GM19438 (cell line): ENCODE results near the gene ZNF708.
A peak's percentile ranks its signal among the peaks of the same experiment; 100 is the strongest.
"Not testable (repeated sequence)": the region's sequence is repeated elsewhere in the genome, so short reads cannot be mapped to it uniquely, and the experiment has no call there.

ENCODE experiments used
- ATAC-seq: cut with Tn5 transposase; IDR thresholded peaks from one replicate; pipeline ENCODE4 v1.9.1; 2021; ENCODE audit warnings: low read depth; ENCODE audit not compliant: unreplicated experiment

ZNF708 gene

DNA sequence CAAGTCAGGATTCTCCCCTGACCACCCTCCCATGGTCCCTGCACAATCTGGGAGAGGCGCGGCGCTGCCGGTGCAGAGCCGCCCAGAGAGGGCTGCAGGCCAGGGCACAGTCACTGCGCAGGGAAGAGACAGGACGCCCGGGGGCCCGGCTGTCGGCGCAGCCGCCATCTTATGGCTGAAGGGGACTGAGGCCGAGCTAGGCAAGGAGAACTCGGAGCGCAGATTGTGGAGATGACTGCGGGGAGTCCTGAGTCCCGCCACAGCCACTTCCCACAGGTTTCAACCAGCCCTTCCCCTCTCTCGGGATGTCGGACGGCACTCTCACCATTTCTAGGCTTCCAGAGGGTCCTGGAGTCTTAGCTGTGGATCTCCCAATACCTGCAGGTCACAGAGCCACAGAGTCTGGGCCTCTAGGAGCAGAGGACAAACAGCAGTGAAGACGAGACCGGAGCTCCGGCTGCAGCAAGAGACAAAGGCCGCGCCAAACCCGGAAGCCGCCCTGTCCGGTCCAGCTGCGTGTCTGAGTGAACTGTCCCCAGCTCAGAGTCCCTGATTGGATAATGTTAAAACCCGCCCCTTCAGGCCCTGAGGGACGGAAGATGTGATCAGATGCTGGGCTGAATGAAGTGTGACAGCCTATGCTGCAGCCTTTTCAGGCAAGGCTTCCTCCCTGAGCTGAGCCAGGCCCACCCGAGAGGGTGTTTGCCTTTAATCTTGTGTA, at the start of gene ZNF708:
ZNF708 (minus strand) TSS at position 526 of the 721 bp plus-strand sequence; CDS start at position 328, 198 bp downstream.
- ATAC-seq, result peak; percentile 99

DNA sequence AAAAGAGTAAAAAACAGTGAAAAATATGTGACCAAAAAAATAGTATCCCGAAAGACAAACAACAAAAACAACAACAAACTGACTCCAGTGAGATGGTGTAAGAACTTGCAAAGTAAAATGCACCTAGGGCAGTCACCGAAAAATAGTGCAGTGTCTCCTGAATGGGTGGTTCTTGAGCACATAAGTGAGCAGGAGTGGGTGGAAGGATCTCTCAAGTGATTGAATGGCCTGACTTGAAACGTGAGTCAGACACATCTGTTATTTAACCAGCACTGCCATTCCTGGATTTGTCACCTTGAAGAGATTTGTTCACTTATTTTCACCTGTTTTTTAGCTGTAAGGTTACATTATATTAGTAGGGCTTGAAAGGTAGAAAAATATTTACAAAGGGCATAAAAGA, 33.1 kb upstream of the ZNF708 start:
- ATAC-seq, result no peak

DNA sequence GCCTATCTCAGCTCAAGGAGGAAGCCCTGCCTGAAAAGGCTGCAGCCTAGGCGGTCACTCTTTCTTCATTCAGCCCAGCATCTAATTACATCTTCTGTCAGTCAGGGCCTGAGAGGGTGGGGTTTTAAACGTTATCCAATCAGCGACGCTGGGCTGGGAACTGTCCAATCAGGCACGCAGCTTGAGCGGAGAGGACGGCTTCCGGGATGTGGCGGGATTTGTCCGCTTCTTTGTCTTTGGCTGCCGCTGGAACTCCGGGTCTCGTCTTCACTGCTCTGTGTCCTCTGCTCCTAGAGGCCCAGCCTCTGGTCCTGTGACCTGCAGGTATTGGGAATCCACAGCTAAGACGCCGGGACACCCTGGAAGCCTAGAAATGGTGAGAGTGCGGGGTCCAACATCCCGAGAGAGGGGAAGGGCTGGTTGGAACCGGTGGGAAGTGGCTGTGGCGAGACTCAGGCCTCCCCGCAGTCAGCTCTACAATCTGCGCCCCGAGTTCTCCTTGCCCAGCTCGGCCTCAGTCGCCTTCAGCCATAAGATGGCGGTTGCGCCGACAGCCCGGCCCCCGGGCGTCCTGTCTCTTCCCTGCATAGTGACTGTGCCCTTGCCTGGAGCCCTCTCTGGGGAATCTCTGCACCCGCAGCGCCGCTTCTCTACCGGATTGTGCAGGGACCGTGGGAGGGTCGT, 29.7 kb upstream of the ZNF708 start, which contains the start of gene ZNF738:
ZNF738 (plus strand) TSS at position 233 of the 684 bp plus-strand sequence; CDS start at position 374, 141 bp downstream.
- ATAC-seq, result peak; percentile 92

DNA sequence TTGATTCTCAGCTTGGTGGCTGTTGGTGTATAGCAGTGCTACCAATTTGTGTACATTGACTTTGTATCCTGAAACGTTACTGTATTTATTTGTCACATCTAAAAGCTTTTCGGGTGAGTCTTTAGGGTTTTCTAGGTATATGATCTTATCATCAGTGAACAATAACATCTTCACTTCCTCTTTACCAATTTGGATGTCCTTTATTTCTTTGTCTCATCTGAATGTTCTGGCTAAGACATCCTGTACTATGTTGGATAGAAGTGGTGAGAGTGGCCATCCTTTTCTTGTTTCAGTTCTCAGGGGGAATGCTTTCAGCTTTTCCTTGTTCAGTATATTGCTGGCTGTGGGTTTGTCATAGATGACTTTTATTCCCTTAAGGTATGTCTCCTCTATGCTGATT, 23.6 kb upstream of the ZNF708 start:
- ATAC-seq, result no peak

DNA sequence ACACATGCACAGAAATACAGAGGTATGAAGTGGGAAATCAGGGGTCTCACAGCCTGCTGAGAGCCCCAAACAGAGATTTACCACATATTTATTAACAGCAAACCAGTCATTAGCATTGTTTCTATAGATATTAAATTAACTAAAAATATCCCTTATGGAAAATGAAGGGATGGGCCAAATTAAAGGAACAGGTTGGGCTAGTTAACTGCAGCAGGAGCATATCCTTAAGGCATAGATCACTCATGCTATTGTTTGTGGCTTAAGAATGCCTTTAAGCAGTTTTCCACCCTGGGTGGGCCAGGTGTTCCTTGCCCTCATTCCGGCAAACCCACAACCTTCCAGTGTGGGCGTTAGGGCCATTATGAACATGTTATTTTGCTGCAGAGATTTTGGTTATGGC, 15.6 kb upstream of the ZNF708 start:
- not testable (repeated sequence) for ATAC-seq

DNA sequence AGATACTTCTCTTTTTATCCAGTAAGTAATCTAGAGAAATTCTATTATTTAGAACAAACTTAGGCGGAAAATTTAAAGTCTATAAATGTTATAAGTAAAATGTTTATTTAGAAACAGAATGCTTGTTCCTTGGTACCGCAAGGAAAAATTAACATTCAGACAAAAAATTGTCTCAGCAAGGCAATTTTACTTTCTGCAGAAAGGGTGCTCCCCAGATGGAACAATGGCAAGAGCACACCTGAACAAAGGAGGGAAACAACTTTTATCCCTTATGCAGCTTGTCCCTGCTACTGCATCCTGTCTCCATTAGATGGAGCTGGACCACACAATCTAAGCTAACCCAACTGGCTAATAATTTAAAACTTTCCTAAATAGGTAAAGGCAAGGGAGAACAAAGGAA, 6.5 kb upstream of the ZNF708 start:
- ATAC-seq, result no peak

DNA sequence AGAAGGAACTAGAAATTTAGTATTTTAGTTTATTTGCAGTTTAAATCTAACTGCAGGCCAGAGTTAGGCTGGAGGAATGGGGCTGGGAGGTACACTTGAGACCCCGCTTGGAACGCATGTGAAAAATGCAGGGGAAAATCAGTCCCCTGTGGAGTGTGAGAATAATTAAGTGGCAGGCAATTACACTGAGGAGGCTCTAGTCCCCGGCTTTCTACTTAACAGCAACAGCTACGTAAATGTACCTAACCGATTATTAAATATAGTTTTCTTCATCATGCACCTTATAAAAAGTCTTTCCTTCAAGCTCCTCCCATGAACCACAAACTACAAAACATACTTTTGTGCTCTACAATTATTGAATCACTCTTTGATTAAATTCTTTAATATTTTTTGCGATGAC, 804 bp downstream of the ZNF708 start:
- no peak for ATAC-seq

DNA sequence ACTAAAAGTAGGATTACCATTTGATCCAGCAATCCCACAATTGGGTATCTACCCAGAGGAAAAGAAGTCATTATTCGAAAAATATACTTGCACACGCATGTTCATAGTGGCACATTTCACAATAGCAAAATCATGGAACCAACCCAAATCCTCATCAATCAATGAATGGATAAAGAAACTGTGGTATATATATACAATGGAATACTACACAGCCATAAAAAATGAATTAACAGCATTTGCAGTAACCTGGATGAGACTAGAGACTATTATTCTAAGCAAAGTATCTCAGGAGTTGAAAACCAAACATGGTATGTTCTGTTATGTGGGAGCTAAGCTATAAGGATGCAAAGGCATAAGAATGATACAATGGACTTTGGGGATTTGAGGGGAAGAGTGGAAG, 3.0 kb downstream of the ZNF708 start:
- no peak for ATAC-seq

DNA sequence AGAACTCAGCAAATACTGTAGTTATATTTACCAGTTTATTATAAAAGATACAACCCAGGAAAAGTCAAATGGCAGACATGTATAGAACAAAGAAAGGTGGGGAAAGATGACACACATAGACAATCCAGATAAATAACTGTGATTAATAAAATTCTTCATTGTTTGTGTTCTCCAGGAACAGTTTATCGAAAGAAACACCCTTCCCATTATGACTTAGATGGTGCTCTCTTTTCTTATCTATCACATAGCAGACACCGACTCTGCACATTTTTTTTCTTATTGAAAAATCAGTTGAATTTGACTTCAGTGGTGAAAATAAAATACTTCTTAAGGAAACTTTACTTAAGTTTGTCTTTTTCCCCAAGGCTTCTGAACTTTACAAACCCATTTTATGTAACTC, 6.2 kb downstream of the ZNF708 start:
- ATAC-seq, result no peak

DNA sequence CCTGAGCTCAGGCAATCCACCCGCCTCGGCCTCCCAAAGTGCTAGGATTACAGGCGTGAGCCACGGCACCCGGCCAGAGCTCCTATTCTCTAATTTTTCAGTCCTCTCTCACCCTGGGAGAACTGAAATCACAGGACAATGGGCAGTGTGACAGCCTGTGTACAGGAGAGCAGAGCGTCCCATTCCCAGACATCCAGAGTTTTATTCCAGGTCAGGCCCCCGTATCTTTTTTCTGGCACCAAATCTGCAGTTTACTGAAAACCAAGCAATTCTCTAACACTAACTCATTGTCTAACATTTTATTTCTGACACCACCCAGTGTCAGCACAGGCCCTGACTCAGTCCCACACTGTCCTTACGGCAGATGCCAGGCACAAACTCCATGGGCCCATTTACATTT, 6.7 kb downstream of the ZNF708 start:
- ATAC-seq, result no peak

DNA sequence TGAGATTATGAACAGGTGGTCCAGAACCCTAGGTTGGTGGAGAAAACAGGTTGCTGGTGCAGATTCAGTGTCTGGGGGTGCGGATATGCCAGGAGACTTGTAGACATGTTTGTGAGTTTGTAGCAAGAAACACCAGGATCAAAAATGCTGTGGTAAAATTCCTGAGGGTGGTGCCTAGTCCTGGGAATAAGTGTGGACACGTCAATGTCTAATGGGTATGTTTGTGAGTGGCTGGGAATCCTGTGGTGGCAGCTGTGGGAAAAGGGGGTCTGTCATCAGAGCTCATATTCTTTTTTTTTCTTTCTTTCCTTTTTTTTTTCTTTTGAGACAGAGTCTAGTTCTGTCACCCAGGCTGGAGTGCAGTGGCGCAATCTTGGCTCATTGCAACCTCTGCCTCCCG, 7.2 kb downstream of the ZNF708 start:
- ATAC-seq, result no peak

DNA sequence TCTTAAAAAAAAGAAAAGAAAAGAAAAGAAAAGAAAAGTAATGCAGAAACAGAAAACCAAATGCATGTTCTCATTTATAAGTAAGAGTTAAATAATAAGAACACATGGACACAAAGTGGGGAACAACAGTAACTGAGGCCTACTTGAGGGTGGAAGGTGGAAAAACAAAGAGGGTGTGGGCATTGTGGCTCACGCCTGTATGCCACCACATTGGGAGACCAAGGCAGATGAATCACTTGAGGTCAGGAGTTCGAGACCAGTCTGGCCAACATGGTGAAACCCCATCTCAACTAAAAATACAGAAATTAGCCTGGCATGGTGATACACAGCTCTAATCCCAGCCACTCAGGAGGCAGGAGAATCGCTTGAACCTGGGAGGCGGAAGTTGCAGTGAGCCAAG, 8.1 kb downstream of the ZNF708 start:
- no peak for ATAC-seq

DNA sequence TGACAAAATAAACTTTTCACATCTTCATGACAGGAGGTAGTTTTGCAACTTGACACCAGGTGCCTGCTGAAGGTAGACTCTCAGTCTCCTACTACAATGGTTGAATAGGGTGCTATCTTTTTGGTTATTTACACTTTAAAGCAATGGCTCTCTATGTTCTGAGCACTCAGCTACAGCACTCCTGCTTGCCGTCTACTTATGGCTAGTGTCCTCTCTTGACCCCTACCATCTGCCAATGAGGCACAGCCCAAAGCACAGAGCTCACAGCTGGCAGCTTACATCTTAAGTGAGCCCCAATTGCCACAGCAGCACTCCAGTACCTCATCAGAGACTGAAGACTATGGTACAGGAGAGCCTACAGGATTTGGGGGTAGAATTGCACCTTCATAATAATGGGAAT, 11.4 kb downstream of the ZNF708 start:
- ATAC-seq, result no peak

DNA sequence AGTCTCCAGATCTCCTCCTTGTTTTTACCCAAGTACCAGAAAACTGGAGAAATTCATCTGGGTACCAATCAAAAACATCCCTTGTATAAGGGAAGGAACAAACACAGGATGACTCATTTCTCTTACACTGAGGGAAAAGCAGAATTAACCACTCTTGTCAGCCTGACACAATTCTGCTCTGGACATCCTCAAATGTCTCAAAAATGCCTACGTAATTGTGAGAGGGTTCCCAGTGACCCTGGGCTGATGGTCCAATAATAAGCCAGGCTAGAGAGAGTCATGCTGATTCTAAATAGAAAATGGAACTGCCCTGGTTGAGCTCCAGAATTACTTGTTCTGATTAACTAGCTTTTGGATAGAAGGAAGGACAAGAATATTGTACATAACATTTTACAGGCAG, 14.5 kb downstream of the ZNF708 start:
- ATAC-seq, result no peak

DNA sequence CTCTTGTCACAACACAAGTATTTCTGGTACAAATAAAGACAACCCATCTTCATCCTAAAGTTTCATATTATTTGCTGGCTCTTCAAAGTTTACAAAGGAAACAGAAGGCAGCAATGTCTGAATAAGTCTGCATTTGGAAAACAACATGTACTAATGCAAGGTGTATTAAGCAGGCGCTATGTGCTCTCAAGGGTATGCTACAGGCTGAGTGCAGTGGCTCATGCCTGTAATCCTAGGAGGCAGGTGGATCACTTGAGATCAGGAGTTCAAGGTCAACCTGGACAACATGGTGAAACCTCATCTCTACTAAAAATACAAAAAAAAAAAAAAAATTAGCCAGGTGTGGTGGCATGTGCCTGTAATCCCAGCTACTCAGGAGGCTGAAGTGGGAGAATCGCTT, 16.4 kb downstream of the ZNF708 start:
- ATAC-seq, result not testable (repeated sequence)

DNA sequence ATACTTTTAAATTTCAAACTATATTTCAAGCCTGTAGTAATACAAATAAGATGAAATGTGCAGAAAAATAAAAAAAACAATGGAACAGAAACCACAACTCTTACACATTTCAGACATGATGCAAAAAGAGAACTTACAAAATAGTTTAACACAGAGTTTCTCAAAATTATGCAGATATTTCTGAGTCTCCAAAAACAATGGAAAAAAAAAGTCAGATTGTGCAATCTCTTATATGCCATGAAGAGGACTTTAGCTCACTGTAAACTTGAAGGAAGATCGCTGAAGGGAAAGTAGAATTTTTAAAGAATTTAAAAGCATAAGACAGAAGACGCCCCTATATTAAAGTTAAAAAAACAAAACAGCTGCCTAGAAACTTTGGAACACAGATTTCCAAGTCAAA, 20.4 kb downstream of the ZNF708 start:
- no peak for ATAC-seq

DNA sequence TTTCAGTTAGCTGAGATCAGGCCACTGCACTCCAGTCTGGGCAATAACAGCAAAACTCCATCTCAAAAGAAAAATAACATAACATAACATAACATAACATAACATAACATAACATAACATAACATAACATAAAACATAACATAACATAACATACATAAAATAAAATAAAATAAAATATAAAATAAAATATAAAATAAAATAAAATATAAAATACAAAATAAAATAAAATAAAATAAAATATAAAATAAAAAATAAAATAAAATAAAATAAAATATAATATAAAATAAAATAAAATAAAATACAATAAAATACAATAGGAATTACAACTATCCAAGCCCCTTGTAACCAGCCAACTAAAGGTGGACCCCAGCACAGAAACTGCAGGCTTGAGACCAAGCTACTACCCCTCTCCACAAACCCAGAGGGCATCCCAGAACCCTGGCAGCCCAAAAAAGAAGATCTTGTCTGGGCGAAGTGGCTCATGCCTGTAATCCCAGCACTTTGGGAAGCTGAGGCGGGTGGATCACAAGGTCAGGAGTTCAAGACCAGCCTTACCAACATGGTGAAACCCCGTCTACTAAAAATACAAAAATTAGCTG, 22.2 kb downstream of the ZNF708 start:
- not testable (repeated sequence) for ATAC-seq

DNA sequence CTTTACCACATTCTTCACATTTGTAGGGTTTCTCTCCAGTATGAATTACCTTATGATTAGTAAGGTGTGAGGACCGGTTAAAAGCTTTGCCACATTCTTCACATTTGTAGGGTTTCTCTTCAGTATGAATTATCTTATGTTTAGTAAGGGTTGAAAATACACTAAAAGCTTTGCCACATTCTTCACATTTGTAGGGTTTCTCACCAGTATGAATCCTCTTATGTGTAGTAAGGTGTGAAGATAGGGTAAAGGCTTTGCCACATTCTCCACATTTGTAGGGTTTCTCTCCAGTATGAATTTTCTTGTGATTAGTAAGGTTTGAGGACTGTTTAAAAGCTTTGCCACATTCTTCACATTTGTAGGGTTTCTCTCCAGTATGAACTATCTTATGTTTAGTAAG, 35.4 kb downstream of the ZNF708 start:
- not testable (repeated sequence) for ATAC-seq

DNA sequence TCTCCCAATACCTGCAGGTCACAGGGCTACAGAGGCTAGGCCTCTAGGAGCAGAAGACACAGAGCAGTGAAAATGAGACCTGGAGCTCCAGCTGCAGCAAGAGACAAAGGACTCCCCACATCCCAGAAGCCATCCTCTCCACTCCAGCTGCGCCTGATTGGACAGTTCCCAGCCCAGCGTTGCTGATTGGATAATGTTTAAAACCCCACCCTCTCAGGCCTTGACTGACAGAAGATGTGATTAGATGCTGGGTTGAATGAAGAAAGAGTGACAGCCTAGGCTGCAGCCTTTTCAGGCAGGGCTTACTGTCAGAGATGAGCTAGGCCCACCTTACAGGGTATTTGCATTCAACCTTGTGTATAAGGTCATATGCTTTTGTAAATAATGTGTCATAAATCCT, 59.4 kb downstream of the ZNF708 start:
- no peak for ATAC-seq

DNA sequence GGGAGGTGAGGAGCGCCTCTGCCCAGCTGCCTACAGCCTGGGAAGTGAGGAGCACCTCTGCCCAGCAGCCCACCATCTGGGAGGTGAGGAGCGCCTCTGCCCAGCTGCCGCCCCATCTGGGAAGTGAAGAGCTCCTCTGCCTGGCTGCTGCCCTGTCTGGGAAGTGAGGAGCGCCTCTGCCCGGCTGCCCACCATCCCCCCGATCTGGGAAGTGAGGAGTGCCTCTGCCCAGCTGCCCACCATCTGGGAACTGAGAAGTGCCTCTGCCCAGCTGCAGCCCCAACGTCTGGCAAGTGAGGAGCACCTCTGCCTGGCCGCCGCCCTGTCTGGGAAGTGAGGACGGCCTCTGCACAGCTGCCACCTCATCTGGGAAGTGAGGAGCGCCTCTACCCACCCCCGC, 64.3 kb downstream of the ZNF708 start:
- no peak for ATAC-seq

DNA sequence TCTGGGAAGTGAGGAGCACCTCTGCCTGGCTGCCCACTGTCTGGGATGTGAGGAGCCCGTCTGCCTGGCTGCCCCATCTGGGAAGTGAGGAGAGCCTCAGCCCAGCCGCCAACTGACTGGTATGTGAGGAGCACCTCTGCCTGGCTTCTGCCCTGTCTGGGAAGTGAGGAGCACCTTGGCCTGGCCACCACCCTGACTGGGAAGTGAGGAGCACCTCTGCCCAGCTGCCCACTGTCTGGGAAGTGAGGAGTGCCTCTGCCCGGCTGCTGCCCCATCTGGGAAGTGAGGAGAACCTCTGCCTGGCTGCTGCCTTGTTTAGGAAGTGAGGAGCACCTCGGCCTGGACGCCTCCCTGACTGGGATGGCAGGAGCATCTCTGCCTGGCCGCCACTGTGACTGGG, 64.8 kb downstream of the ZNF708 start:
- ATAC-seq, result no peak
